CD4-positive, alpha-beta T cell treated with Interleukin-21 for 1 hour (primary cell): ENCODE measurements around the gene STIM2.
"Not testable (repeated sequence)": the region's sequence is repeated elsewhere in the genome, so short reads cannot be mapped to it uniquely, and the experiment has no call there.

Experiments used
- DNase-seq: peaks from one replicate; pipeline ENCODE4 v3.0.0-alpha.2; 2020

The STIM2 gene

DNA sequence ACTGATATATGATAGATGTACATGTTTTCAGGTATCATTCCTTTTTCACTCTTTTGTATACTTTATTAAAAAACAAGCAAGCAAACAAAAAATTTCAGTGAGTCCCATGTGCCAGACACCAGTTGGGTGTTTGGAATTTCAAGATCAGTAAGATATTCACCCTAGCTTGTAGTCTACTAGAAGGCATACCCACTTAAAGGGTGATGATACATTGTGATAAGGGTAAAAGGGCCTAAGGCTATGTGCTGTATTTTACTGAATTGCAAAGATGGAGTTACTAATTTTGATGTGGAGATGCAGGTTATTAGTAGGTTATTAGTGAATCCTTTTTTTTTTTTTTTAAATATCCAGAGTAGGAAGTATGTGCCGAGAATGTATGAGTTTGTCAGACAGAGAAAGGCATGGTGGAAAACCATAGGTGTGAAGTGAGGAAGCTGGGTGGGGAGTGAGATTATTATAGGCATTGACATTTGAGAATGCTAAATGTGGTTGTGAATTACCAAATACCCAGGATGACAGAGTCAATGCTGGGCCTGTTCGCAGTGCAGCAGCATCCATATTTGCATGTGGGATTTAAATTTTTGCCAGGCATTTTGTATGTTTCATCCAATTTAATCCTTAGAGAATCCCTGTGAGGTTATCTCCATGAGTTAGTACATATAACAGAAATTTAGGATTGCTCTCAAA is 10.1 kb downstream of the STIM2 start:
- no peak for DNase-seq

DNA sequence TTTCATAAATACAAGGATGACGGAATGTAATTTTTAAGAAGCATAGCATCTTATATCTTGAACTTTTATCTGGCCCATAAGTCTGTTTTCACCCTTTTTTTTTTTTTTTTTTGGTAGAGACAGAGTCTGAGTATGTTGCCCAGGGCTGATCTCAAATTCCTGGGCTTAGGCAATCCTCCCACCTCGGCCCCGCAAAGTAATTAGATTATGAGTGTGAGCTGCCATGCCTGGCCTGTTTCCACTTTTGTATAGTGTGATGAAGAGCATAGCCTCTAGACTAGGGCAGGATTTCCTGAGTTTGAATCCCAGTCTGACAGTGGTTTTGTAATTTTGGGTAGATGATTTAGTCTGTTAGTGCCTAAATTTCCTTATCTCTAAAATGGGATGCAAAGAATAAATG is 11.0 kb downstream of the STIM2 start:
- no peak for DNase-seq

DNA sequence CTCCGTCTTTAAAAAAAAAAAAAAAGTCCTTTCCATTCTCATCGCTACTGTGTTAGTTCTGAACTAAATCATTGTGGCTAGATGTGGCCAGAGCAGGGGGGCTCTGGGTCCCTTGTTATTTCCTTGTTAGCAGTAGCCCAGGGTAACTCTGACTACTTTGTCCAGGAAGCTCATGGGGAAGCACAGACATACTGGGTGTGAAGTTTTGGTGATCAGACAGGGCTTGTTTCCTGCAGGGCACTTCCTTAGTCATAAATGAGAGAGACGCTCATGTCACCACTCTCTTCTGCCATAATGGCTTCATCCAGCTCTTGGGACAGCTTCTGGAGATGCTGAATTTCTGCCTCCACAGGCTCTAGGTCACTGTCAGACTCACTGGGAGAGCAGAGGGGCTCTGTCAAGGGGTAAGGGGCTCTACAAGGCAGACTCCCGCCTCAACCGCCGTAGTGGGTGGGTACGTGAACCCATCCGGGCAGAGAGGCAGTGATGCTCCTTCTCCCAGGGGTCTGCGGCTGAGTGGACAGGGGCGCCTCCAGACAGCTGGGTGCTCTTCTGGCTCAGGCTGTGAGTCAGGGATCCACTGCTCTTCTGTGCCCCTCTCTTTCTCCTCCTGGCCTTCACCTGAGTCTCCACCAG is 12.9 kb downstream of the STIM2 start:
- peak; percentile 90 for DNase-seq

DNA sequence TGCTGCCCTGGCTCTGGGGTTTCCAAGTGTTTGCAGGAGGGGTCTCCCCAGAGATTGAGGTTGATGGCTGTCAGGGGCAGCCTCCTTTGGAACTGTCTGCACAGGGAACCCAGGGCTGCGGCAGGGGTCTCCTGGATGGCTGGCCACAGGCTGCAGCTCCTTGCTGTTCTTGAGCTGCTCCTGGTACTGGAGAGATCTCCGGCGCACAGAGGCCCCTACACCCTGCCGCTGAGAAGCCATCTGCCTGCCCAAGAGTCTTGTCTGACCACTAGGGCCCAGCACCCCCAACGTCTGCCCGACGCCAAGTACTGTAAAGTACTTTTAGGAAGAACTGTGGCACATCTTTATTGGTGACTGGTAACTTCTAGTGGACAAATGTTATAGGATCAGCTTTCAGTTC is 13.5 kb downstream of the STIM2 start:
- no peak for DNase-seq

DNA sequence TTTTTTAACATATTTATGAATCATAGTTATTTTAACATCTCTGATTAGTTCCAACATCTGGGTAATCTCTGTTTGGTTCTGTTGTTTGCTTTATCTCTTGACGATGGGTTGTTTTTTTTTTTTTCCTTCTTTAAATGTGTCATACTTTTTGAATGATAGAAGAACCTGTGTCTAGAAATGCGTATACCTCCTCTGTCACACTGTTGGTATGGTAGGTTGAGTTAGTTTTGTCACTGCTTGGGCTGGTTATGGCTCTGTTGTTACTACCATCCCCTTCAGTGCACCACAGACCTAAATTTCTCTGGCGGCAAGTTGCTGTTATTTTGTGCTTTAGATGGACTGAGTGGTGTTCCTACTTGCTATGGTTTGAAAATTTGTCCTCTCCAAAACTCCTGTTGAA is 16.8 kb downstream of the STIM2 start:
- no peak for DNase-seq

DNA sequence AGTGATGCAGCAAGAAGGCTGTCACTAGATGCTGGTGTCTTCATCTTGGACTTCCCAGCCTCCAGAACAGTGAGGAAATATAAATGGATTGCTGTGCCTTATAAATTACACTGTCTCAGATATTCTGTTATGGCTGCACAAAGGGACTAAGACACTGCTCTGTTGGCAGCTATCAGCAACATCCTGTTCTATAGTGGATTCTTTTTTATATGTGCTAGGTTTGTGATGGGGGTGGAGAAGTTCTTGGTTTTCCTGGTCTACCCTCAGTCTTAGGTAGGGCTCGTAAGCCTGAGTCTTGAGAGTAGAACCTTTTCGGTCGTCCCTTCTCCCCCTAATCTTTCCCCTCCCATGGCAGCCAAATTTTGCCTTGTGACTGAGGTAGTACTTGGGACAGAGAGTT is 17.3 kb downstream of the STIM2 start:
- peak; percentile 38 for DNase-seq

DNA sequence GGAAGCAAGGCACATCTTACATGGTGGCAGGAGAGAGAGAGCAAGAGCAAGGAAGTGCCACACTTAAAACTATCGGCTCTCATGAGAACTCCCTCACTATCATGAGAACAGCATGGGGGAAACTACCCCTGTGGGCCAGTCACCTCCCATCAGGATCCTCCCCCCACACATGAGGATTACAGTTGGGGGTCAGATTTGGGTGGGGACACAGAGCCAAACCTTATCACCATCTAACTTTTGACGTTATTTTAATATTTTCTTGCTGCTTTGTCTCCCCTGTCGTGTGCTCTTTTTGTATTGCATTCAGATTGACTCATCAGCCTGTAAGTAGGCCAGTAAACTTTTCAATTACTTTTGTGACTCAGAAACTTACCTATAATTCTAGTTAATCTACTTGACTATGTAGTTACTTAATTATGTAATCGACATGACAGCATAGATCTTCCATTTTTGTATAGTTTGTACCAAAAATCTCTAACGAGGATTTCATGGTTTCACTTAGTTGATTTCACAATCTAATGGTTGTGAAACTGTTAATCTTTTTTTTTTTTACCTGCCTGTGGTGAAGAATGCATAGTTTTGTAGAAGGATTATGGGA is 18.3 kb downstream of the STIM2 start:
- DNase-seq = peak; percentile 63

DNA sequence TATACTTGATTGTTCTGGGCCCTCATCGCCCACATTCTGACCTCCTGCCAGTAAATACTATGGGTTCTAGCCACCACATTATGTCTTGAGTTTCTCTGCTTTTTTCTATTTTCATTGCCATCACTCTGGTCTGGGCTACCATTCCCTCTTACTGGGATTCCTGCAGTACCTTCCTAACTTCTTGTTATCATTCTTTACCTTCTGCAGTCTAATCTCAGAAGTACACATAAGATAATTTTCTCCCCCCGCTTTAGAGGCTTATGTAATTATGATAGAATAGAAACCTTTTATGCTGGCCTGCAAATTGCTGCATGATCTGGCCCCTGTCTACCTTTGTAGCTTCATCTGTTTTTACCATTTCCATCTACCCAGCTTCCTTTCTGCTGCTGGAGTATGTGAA is 19.2 kb downstream of the STIM2 start:
- DNase-seq = no peak

DNA sequence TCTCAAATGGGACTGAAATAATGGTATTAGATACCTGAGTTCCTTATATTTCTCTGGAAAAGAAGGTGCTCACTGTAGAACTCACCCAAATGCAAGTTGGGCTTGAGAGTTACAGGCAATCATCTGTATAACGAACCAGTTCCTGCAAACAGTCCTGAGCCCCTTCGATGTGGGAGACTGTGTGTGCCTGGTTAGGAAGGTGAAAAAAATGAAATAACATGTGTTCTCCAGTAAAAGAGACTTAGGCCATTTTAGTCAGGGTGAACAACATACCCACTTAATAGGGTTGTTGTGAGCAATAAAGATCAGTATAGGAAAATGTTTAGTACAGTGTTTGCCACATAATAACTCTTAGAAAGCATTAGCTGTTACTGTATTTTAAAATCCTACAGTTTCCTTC is 23.4 kb downstream of the STIM2 start:
- DNase-seq = no peak

DNA sequence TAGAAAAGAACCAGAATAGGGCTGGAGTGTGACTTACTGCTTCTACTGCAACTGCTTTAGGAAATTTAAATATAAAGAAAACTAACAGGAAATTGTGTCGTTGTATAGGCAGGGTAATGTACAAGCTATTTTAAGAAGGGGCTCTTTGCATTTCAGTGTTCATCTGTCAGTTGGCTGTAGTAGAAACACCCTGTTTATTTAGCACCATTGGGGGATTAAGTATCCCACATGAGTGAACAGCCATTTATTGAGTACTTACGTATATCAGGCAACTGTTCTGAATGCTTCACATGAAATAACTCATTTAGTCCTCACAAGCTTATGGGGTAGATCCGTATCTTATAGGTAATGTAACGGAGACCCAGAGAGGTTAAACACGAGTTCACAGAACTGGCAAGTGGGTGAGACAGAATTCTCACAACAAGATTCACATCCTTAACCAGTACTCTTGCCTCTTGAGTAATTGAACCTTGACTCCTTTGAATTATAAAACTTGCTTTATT is 23.9 kb downstream of the STIM2 start:
- peak; percentile 72 for DNase-seq

DNA sequence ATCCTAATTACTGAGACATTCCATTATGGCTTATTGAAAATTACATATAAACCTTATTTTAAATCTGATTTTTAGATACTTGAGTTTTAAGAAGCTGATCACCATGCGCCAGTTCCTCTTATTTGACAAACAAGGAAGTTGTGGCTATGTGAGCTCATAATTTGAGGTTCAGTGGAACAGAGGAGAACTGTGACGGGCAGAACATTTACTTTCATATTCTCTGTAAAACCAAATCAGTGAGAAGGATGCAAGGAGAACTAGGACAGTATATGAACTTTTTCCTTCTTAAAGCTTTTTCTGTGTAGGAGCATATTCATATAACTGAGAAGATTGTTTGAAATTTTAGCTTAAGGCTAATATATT is 25.3 kb downstream of the STIM2 start:
- peak; percentile 87 for DNase-seq

DNA sequence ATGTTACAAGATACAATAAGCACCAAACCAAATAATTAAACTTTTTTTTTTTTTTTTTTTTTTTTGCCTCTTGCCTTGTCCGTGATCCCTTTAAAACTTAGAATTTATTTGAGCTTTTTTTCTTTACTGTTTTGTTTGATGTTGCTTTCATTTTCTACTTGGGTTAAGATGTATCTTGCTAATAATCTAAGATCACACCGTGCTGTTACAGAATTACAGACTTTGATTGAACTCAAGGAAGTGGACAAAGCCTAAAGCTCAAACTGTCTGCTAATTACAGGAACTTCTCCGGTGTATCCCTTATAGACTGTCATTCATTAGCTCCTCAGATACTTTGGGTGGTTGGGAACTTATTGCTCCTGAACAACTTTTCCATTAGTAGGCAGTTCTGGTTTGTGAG is 26.5 kb downstream of the STIM2 start:
- peak; percentile 62 for DNase-seq

DNA sequence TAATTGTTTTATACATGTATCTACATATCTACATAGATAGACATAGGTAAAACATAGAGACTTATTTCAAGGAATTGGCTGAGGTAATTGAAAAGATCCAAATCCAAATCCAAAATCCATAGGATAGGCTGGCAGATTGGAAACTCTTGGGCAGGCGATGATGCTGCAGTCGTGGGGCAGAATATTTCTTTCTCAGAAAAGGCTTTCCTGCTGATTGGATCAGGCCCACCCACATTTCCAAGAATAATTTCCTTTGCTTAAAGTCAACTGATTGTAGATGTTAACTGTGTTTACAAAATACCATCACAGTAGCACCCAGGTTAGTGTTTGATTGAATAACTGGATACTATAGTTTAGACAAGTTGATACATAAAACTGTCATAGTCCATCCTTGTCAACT is 27.2 kb downstream of the STIM2 start:
- no peak for DNase-seq

DNA sequence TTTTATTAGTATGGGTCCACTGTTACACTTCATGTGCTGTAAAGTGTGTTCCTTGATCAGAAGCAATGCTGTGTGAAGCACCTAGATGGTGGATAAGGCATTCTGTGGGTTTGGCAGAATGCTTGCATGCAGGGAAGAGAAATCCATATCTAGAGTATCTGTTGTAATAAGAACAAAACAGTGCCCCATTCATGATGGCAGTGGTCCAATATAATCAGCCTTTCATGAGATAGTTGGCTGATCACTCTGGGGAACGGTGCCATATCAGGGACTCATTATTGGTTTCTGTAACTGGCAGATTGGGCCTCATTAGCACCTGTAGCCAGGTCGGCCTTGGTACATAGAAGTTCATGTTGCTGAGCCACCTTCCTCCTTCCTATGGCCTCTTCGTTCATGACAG is 28.7 kb downstream of the STIM2 start:
- DNase-seq = no peak

DNA sequence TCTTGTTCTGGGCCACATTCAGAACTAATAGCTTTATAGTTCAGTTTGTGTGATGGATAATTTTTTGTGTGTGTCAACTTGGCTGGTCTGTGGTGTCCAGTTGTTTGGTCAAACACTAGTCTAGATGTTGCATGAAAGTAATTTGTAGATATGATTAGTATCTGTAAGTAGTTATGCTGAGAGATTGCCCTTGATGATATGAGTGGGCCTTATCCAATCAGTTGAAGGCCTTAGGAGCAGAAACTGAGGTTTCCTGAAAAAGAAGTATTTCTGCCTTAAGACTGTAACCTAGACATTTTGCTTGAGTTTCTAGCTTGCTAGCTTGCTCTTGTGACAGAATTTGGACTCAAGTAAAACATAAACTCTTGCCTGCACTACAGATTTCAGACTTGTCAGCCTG is 30.4 kb downstream of the STIM2 start:
- DNase-seq = no peak

DNA sequence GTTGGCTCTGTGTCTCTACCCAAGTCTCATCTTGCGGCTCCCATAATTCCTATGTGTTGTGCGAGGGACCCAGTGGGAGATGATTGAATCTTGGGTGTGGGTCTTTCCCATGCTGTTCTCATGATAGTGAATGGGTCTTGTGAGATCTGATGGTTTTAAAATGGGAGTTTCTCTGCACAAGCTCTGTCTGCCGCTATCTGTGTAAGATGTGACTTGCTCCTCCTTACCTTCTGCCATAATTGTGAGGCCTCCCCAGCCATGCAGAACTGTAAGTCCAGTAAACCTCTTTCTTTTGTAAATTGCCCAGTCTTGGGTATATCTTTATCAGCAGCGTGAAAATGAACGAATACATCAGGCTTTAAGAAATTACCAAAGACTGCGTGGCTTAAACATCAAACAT is 31.2 kb downstream of the STIM2 start:
- DNase-seq = no peak

DNA sequence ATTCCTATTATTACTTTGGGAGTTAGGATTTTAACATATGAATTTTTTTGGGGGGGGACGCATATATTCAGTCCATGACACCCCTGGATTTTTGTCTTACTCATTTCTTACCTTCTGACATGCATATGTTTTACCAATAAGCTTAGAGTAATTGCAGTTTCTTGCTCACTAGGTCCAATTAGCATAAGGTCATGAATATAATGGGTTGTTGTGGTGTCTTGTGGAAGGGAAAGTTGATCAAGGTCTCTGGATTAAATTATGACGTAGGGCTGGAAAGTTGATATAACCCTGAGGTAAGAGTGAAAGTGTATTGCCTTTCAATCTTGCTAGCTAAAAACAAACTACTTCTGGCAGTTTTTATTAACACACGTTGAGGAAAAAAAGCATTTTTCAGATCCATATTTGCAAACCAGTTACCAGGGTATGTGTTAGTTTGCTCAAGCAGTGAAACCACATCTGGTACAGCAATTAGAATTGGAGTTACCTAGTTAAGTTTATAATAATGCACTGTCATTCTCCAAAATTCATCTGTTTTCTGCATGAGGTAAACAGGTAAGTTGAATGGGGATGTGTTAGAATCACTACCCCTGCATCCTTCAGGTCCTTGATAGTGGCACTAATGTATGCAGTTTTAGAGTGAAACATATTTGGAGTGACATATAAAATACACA is 32.0 kb downstream of the STIM2 start:
- no peak for DNase-seq

DNA sequence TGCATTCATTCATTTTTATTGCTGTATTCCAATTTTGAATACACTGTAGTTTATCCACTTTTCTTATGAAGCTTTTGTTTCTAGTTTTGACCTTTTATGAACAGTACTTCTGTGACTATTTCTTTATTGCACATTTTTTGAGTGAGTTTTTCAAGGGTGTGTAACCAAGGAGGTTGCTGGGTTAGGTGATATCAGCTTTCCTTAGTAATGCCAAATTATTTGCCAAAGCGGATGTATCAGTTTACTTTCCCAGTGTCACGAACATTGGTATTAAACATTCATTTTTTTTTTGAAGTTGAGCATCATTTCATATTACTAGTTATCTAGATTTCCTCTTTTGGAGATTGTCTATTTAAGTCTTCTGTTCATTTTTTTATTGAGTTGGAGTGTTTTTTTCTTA is 32.9 kb downstream of the STIM2 start:
- no peak for DNase-seq

DNA sequence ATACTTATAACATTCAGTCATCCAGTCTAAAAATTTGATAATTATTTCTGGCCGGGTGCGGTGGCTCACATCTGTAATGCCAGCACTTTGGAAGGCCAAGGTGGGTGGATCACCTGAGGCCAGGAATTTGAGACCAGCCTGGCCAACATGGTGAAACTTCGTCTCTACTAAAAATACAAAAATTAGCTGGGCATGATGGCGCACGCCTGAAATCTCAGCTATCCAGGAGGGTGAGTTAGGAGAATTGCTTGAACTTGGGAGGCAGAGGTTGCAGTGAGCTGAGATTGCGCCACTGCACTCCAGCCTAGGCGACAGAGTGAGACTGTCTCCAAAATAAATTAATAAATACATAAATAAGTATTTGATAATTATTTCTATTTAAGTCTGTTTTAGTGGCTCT is 34.2 kb downstream of the STIM2 start:
- not testable (repeated sequence) for DNase-seq

DNA sequence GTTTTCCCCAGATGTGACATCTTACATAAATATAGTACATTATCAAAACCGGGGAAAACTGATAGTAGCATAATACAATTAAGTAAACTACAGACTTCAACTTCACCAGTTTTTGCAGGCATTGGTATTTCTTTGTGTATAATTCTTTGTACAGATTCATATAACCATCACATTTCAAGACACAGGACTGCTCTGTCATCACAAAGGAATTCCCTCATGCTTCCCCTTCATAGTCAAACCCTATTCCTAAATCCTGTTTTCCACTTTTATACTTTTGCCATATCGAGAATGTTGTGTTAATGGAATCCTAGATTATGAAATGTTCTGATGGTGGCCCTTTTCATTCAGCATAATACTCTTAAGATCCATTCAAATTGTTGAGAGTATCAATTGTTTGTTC is 36.0 kb downstream of the STIM2 start:
- DNase-seq = no peak

DNA sequence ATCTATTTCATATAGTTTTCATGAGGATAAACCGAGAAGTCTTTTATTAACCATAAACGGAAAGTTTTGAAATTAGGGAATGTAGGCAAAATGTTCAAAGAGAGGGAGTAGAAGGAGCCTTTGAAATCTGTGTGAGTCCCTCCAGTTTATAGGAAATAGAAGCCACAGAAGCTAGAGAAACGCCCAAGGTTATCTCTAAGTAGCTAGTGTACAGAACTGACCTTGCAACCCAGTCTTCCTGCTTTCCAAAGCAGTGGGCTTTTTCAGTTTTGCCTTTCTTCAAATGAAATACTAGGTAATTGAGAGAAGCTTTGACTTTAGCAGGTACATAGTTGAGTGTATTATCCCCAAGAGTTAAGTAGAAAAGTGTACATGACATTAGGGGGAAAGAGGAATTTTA is 39.4 kb downstream of the STIM2 start:
- no peak for DNase-seq

DNA sequence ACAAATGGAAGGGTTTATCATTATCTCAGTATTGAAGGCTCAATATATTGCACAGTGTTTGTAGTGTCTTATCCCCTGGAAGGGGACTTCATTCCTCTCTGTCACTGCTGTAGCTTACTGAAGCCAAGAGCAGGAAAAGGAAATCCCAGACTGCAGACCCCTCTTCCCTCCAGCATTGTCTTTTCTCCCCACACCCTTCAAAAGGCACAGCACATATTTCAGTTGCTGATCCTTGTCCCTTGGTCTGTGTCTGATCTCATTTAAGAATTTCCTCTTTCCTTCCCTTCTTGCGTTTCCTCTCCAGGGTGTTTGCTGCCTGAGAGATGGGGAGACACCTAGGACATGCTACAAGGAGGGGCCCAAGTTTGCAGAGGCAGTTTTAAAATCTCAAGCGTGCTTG is 40.1 kb downstream of the STIM2 start:
- DNase-seq = no peak

DNA sequence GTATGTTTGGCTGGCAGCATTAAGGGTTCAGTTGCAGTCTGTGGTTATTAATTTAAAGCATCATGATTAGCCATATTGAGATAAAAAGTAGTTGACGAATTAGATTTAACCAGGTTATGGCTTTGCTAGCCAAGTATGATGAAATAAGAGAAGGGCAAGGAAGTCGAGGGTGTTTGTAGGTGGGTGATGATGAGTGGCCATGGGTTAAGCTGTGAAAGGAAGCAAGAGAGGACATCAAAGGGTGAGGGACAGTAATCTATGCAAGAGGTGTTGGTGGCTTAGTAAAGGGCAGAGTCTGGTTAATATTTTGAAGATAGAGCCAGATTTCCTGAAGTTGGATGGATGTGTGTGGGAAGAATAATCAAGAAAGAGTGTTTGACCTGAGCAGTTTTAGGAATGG is 44.5 kb downstream of the STIM2 start:
- peak; percentile 32 for DNase-seq
